ENCODE results near the gene GRIN1. TPM values are rescaled to one million over a fixed set of nuclear protein-coding genes. Genes with fewer than 3 reads are reported as not detected.

The GRIN1 gene
- total and polyA plus RNA-seq, 2 donors (not counting 1 experiment from before 2014, with no cell fraction given): 0.04 TPM; not detected in 1

DNA sequence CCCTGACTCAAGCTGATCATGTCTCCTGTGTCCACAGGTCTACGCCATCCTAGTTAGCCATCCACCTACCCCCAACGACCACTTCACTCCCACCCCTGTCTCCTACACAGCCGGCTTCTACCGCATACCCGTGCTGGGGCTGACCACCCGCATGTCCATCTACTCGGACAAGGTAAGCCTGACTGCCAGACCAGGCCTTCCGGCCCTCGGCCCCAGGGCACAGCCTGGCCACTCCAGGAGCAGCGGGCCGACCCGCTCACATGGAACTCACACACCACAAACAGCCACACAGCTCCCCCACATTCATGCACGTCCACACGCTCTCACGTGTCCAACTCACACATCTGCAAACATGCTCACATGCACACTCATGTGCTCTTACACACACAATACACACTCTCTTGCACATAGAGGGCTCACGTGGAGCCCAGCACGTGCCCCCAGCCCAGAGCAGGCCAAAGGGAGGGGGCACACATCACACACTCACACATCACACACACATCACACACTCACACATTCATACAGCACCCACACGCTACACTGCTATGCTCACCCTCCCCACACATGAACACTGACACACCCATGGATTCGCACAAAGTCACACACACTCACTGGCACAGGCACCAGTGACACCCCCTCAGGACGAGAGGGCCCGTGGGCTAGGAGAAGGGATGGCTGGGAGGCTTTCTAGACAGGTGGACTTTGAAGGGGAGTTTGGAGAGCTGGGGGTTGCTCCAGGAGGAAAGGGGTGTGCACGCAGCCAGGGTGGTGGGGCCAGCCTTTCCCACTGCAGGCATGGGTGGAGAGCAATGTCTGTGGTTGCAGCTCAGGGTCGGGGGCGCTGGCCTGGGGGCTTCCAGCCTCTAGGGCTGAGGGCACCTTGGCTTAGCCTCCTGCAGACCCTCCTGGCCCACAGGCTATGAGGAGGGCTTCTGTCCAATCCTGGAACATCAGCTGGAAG is 3.3 kb downstream of the GRIN1 start:
- ATAC-seq (ENCODE audit: low read depth) (no peak), DNase-seq (no peak)
- Histone ChIP-seq H3K27me3 (replicated peaks in 1 of 4; ENCODE audit: control extremely low read depth in 1 of 4, control insufficient read depth in 3 of 4, insufficient read depth in 4 of 4, low read length in 3 of 4) (peaks cover 0 to 71% (median 31%) of the 10 kb centered on the region in 4 experiments), H3K36me3 (replicated peaks in 1 of 2; ENCODE audit: control extremely low read depth in 1 of 2, control insufficient read depth in 1 of 2, extremely low read depth in 1 of 2, insufficient read depth in 2 of 2, low read length in 1 of 2) (no peaks in the 10 kb centered on the region), H3K4me3 (ENCODE audit: control extremely low read depth in 1 of 5, extremely low read depth in 1 of 5, insufficient read depth in 1 of 5, low read depth in 2 of 5, low read length in 4 of 5) (no peak overlapping the region), H3K79me2 (ENCODE audit: control insufficient read depth, insufficient read depth, low read length) (no peaks in the 10 kb centered on the region), H3K27ac (ENCODE audit: low read length in 2 of 2) (no peak overlapping the region), H2AFZ (ENCODE audit: insufficient read depth, low read depth, low read length, poor library complexity, severe bottlenecking) (no peak overlapping the region), H3K4me2 (replicated peaks; ENCODE audit: low read depth, low read length, poor library complexity, severe bottlenecking) (no peak overlapping the region), H4K20me1 (ENCODE audit: control insufficient read depth, insufficient read depth, low read length, poor library complexity, severe bottlenecking) (no peaks in the 10 kb centered on the region), H3K9me3 (ENCODE audit: control extremely low read depth in 1 of 3, control insufficient read depth in 2 of 3, insufficient read depth in 1 of 3, low read length in 2 of 3) (peaks cover 0 to 33% (median 0%) of the 10 kb centered on the region in 3 donors), H3K9ac (ENCODE audit: low read length) (no peak overlapping the region), H3K4me1 (ENCODE audit: control insufficient read depth in 2 of 2, insufficient read depth in 2 of 2, low read length in 2 of 2) (peaks cover 11 to 14% of the 10 kb centered on the region in 2 donors)
- TF ChIP-seq CTCF (IDR thresholded peaks at IDR 0.05) (no peak), EZH2 (IDR thresholded peaks at IDR 0.05; ENCODE audit: borderline replicate concordance, insufficient read depth, low read depth, low read length, poor library complexity, severe bottlenecking) (no peak)
- CTCF ChIA-PET: interaction anchor here (1.3 kb wide), 1 partner anchor 11 kb away, joined by 3 read pairs; no protein-coding TSS in a partner anchor
- intact Hi-C loops (cut with micrococcal nuclease): no loop called here
- H3K4me3 Mint-ChIP-seq: no peak overlapping the region
- no peak overlapping the region for H3K27ac Mint-ChIP-seq
- WGBS (ENCODE audit: insufficient coverage): 82% methylated on average over 18 of the region's 24 CpGs
- H3K4me1 Mint-ChIP-seq: no peaks in the 10 kb centered on the region
- H3K27me3 Mint-ChIP-seq: peaks cover 45% of the 10 kb centered on the region
- POLR2A ChIA-PET: no interaction called here
- H3K9me3 Mint-ChIP-seq (ENCODE audit: insufficient read depth): no peaks in the 10 kb centered on the region

DNA sequence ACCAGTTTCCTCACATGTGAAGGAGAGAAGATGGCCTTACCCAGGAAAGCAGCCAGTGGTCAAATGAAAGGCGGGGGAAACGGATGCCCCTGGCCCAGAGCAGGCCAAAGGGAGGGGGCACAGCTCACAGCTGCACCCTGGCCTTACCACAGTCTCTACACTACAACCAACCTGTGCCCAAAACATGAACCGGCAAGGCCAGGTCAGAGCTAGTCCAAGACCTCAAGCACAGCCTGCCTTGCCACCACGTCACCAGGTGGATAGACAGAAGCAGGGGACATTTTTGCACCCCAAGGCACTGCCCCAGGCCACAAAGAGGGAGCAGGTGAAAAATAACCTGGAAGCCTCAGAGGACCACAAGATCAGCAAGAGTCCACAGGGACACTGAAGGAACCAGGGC is 4.5 kb downstream of the GRIN1 start:
- TF ChIP-seq EZH2 (IDR thresholded peaks at IDR 0.05; ENCODE audit: borderline replicate concordance, insufficient read depth, low read depth, low read length, poor library complexity, severe bottlenecking) (no peak), CTCF (IDR thresholded peaks at IDR 0.05) (no peak)
- no peak overlapping the region for H3K27ac ChIP-seq (ENCODE audit: low read length in 2 of 2)
- H3K79me2 ChIP-seq (ENCODE audit: control insufficient read depth, insufficient read depth, low read length): no peaks in the 10 kb centered on the region
- no peak overlapping the region for H3K4me3 ChIP-seq (ENCODE audit: control extremely low read depth in 1 of 5, extremely low read depth in 1 of 5, insufficient read depth in 1 of 5, low read depth in 2 of 5, low read length in 4 of 5)
- no peak for ATAC-seq (ENCODE audit: low read depth)
- H3K4me3 Mint-ChIP-seq: no peak overlapping the region
- H3K27ac Mint-ChIP-seq: no peak overlapping the region
- peaks cover 0 to 64% (median 21%) of the 10 kb centered on the region in 4 experiments for H3K27me3 ChIP-seq (replicated peaks in 1 of 4; ENCODE audit: control extremely low read depth in 1 of 4, control insufficient read depth in 3 of 4, insufficient read depth in 4 of 4, low read length in 3 of 4)
- no peak for DNase-seq
- H3K27me3 Mint-ChIP-seq: peaks cover 41% of the 10 kb centered on the region
- no peaks in the 10 kb centered on the region for H3K4me1 Mint-ChIP-seq
- WGBS (ENCODE audit: insufficient coverage): 46% methylated on average over 4 of the region's 4 CpGs
- H3K4me1 ChIP-seq (ENCODE audit: control insufficient read depth in 2 of 2, insufficient read depth in 2 of 2, low read length in 2 of 2): peaks cover 3 to 6% of the 10 kb centered on the region in 2 donors
- no peak overlapping the region for H2AFZ ChIP-seq (ENCODE audit: insufficient read depth, low read depth, low read length, poor library complexity, severe bottlenecking)
- CTCF ChIA-PET: no interaction called here
- H3K9me3 Mint-ChIP-seq (ENCODE audit: insufficient read depth): no peaks in the 10 kb centered on the region
- H3K9ac ChIP-seq (ENCODE audit: low read length): no peak overlapping the region
- H3K9me3 ChIP-seq (ENCODE audit: control extremely low read depth in 1 of 3, control insufficient read depth in 2 of 3, insufficient read depth in 1 of 3, low read length in 2 of 3): peaks cover 0 to 25% (median 0%) of the 10 kb centered on the region in 3 donors
- no peaks in the 10 kb centered on the region for H4K20me1 ChIP-seq (ENCODE audit: control insufficient read depth, insufficient read depth, low read length, poor library complexity, severe bottlenecking)
- no peaks in the 10 kb centered on the region for H3K36me3 ChIP-seq (replicated peaks in 1 of 2; ENCODE audit: control extremely low read depth in 1 of 2, control insufficient read depth in 1 of 2, extremely low read depth in 1 of 2, insufficient read depth in 2 of 2, low read length in 1 of 2)
- no peak overlapping the region for H3K4me2 ChIP-seq (replicated peaks; ENCODE audit: low read depth, low read length, poor library complexity, severe bottlenecking)
- intact Hi-C loops (cut with micrococcal nuclease): no loop called here
- POLR2A ChIA-PET: no interaction called here
